Stimulated activated CD4-positive, alpha-beta T cell treated with anti-CD3 and anti-CD28 coated beads, Interleukin-2, amount 100 ng/mL, for 4 hours (primary cell): ENCODE data around the gene ZNF133.
"Not testable (repeated sequence)": the region's sequence is repeated elsewhere in the genome, so short reads cannot be mapped to it uniquely, and the experiment has no call there.

Source experiments
- DNase-seq: peaks from one replicate; pipeline ENCODE4 v3.0.0-alpha.2; 2020; ENCODE audit warnings: low read depth

ZNF133 gene

GRCh38 chr20:18287915-18288748 lies at the start of gene ZNF133:
TSS of gene ZNF133 (plus strand) at chr20:18288527. CDS start at chr20:18305687, 17,160 bp downstream.
- DNase-seq, result peak; percentile 95

GRCh38 chr20:18240997-18241396 lies 47.3 kb upstream of the ZNF133 start:
- DNase-seq, result no peak

GRCh38 chr20:18243802-18244201 lies 44.5 kb upstream of the ZNF133 start:
- no peak for DNase-seq

- not testable (repeated sequence) for DNase-seq
These were observed 39.8 kb upstream of the ZNF133 start for GRCh38 chr20:18248545-18248944.

- no peak for DNase-seq
These were observed 38.1 kb upstream of the ZNF133 start for GRCh38 chr20:18250217-18250616.

- no peak for DNase-seq
These were observed 35.5 kb upstream of the ZNF133 start for GRCh38 chr20:18252597-18253451.

DNA sequence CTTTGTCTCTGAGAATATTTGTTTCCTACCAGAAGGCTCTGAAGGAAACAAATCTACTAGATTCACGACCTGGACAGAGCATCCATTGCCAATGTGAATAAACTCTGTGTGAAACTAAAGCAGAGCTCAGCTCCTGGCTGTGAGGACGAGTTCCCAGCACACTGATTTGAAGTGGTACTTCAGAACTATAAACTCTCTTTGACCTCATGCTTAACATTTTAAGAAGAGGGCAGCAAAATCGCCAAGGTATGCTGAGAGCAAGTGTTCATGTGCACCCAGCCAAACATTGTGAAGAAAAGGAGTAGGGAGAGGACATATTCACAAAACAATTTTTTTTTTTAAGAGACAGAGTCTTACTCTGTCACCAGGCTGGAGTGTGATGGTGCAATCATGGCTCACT lies 33.7 kb upstream of the ZNF133 start:
- DNase-seq, result no peak

DNA sequence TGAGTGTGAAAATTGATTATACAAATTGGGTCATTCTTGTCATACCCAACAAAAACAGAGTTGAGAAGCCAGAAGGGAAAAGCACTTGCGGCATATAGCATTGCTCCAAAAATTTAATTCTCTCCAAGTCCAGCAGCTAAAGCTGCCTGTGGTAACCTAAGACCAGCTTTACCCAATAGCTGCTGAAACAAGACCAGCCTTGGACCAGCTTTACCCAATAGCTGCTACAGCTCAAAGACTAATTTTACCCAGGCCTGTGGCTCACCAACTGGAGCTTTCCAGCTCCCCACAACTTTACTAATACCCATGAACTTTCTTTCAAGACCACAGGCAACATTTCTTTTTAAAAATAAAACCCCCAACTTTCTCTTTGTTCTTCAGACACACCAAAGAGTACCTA lies 32.8 kb upstream of the ZNF133 start:
- DNase-seq, result no peak

DNA sequence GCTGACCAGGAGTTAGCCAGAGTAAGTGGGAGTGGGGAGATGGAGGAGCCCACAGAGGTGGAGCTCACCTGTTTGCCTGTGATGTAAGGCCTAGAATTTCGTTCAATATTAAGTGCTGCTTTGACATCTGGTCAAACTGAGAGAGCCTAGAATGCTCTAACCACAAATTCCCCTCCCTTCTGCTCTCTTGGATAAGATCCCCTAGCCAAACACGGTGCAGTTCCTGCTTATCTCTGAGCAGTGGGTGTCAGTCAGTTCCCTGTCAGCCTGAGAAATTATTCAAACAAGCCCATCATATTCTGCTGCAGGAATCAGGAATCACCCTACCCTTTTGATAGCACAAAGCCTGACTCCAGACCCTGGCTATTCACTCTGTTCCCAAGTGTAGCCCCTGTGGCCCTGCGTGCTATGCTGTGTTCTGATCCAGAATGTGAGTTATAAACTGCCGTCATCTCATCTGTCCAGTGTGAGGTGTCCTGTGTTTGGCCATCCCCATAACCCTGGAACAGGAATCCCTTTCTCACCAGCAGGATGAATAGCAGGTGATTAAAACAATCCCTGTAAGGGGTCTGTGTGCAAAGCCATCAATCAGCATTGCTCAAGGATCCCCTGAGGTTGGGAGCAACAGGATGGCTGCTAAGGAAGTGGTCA lies 31.8 kb upstream of the ZNF133 start:
- no peak for DNase-seq

GRCh38 chr20:18258126-18258860 lies 30.0 kb upstream of the ZNF133 start:
- DNase-seq, result no peak

DNA sequence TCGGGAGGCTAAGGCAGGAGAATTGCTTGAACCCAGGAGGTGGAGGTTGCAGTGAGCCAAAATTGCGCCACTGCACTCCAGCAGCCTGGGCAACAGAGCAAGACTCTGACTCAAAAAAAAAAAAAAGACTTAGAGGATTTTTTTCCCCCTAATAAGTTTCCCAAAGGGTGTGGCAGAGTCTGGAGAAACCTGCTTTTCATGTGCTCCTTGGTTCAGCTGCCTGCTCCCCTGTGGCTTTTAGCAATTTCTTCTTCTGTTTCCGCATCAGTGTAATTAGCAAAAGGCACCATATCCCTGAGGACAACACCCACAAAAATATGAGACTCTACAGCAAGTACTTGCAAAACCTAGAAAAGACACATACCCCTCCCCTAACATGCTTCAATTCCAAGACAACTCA lies 28.6 kb upstream of the ZNF133 start:
- no peak for DNase-seq

- no peak for DNase-seq
These were observed 24.6 kb upstream of the ZNF133 start for GRCh38 chr20:18263723-18264122.

- DNase-seq, result no peak
These were observed 22.9 kb upstream of the ZNF133 start for GRCh38 chr20:18265441-18265840.

- no peak for DNase-seq
These were observed 22.0 kb upstream of the ZNF133 start for GRCh38 chr20:18266282-18266681.

GRCh38 chr20:18267815-18268214 lies 20.5 kb upstream of the ZNF133 start:
- DNase-seq, result no peak

DNA sequence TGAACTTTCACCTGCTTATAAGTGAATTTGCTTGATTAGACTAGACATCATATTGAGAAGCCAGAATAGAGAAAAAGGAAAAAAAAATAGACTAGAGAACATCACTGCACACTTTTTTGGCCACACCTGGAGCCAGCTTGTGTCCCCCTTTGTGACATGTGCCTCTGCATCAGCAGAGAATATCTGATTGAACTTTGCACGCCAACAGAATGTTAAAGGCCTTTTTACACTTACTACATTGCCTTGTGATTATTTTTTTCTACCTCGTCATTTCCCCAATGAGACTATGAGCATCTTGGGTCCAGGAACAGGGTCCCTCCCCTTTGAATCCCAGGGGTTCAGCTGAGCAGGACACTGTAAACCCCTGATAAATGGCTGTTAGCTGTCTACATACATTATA lies 17.2 kb upstream of the ZNF133 start:
- DNase-seq, result no peak

DNA sequence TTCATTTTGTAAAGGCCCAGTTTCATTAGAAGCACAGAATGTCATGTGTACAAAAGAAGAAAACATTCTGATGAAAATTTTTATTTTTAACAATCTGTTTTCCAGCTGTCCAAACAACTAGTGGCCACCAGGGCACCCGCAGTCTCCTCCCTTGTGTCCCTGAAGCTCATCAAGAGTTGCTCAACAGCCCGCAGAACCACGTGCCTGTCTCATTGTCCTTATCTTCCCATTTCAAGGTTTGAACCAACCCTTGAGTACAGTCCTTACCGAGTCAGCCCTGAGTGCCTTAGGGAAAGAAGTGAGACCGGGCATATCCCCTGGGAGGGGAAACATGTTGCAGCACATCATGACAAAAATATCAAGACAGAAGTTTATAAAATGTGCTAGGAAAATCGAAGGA lies 15.9 kb upstream of the ZNF133 start:
- no peak for DNase-seq

- no peak for DNase-seq
These were observed 14.6 kb upstream of the ZNF133 start for GRCh38 chr20:18273738-18274137.

DNA sequence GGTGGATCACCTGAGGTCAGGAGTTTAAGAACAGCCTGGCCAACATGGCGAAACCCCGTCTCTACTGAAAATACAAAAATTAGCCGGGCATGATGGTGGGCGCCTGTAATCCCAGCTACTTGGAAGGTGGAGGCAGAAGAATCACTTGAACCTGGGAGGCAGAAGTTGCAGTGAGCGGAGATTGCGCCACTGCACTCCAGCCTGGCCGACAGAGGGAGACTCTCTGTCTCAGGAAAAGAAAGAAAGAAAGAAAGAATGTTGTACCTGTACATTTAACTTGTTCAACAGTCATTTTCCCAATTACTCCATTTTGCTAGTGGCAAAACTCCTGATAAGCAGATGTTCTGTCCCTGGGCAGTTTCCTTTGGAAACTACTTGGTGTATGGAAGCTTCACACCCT lies 12.4 kb upstream of the ZNF133 start:
- not testable (repeated sequence) for DNase-seq

DNA sequence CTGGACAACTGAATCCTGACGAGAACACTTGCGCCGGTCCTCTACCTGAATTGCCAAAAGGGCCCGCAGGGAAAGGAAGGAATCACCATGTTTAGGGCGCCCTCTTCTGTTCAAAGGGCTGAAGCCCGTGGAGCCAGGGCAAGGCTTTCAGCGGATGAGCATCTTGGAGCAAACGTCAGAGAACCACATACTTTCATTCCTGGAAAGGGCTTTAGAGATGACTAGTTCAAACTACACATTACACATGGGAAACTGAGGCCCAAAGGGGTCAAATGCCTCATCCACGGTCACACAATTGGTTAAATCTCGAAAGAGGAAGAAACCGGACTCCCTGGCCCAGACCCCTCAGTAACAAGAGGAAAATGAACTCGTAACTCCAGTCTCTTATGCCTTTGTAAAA lies 11.5 kb upstream of the ZNF133 start:
- peak; percentile 18 for DNase-seq

- DNase-seq, result no peak
These were observed 9.1 kb upstream of the ZNF133 start for GRCh38 chr20:18279242-18279641.
